Daoy (cell line): Measurements from ENCODE around the gene ASAP2. TPM values are rescaled to one million over a fixed set of nuclear protein-coding genes. Genes with fewer than 3 reads are reported as not detected.
A peak's percentile ranks its signal among the peaks of the same experiment; 100 is the strongest.

Source experiments
- DNase-seq: peaks from one replicate; pipeline ENCODE4 v3.0.0-alpha.2; 2015; ENCODE audit warnings: low read depth
- total RNA-seq: library from RNA; depleted of rRNA; stranded (reverse); fragments of >200 nt; shearing (Covaris generic); gene quantifications from 2 replicates; pipeline ENCODE4 v1.2.3, GENCODE V29; 2014

Gene ASAP2
- total RNA-seq, 1 experiment from 2014 or later: 22.7 TPM

GRCh38 chr2:9179572-9180201, 26.9 kb upstream of the ASAP2 start:
- peak; percentile 98 for DNase-seq

GRCh38 chr2:9184361-9184760, 22.3 kb upstream of the ASAP2 start:
- no peak for DNase-seq

- no peak for DNase-seq
Observed at GRCh38 chr2:9187620-9188214, 18.9 kb upstream of the ASAP2 start.

- no peak for DNase-seq
Observed at GRCh38 chr2:9188823-9189222, 17.8 kb upstream of the ASAP2 start.

- DNase-seq: no peak
Observed at GRCh38 chr2:9189901-9190300, 16.7 kb upstream of the ASAP2 start.

GRCh38 chr2:9191041-9191481, 15.6 kb upstream of the ASAP2 start:
- DNase-seq: peak; percentile 70

GRCh38 chr2:9192712-9193111, 13.9 kb upstream of the ASAP2 start:
- DNase-seq: no peak

- DNase-seq: no peak
Observed at GRCh38 chr2:9194352-9194751, 12.3 kb upstream of the ASAP2 start.

GRCh38 chr2:9196637-9197036, 10.0 kb upstream of the ASAP2 start:
- no peak for DNase-seq

GRCh38 chr2:9197916-9198315, 8.7 kb upstream of the ASAP2 start:
- DNase-seq: no peak

- no peak for DNase-seq
Observed at GRCh38 chr2:9199716-9200632, 6.6 kb upstream of the ASAP2 start.

- no peak for DNase-seq
Observed at GRCh38 chr2:9200633-9201015, 6.0 kb upstream of the ASAP2 start.

- DNase-seq: peak; percentile 54
Observed at GRCh38 chr2:9201185-9201891, 5.3 kb upstream of the ASAP2 start.

GRCh38 chr2:9203006-9203405, 3.6 kb upstream of the ASAP2 start:
- no peak for DNase-seq

- no peak for DNase-seq
Observed at GRCh38 chr2:9203876-9204275, 2.7 kb upstream of the ASAP2 start.

GRCh38 chr2:9204939-9205338, 1.7 kb upstream of the ASAP2 start:
- DNase-seq: no peak

GRCh38 chr2:9205486-9205885, 1.1 kb upstream of the ASAP2 start:
- no peak for DNase-seq

- DNase-seq: peak; percentile 50
Observed at GRCh38 chr2:9206991-9207640, 504 bp downstream of the ASAP2 start.

- DNase-seq: peak; percentile 36
Observed at GRCh38 chr2:9207641-9208311, 1.2 kb downstream of the ASAP2 start.

- DNase-seq: no peak
Observed at GRCh38 chr2:9208875-9209274, 2.3 kb downstream of the ASAP2 start.

GRCh38 chr2:9210030-9210429, 3.4 kb downstream of the ASAP2 start:
- DNase-seq: no peak
